Measurements from ENCODE around the gene CYB5R2. TPM values are rescaled to one million over a fixed set of nuclear protein-coding genes. Genes with fewer than 3 reads are reported as not detected.

The CYB5R2 gene
- total RNA-seq, 2 experiments from 2014 or later, result 4.4 to 4.7 TPM

- H3K36me3 Mint-ChIP-seq, result peaks cover 10% of the 10 kb centered on the region
- H3K4me3 Mint-ChIP-seq, result no peak overlapping the region
- POLR2A ChIA-PET, result no interaction called here
- no peaks in the 10 kb centered on the region for H3K27me3 Mint-ChIP-seq
- intact Hi-C loops (cut with micrococcal nuclease), result no loop called here
- no peaks in the 10 kb centered on the region for H3K4me1 Mint-ChIP-seq (ENCODE audit: low read depth)
- no peak overlapping the region for H3K27ac Mint-ChIP-seq
- CTCF ChIA-PET, result interaction anchor here (0.7 kb wide), 1 partner anchor 43 kb away, joined by 4 read pairs; no protein-coding TSS in a partner anchor
- no peak for DNase-seq
- H3K9me3 Mint-ChIP-seq, result no peaks in the 10 kb centered on the region
Measured at GRCh38 chr11:7635137-7635536, 38.2 kb downstream of the CYB5R2 start.

- CTCF ChIA-PET, result no interaction called here
- H3K4me1 Mint-ChIP-seq (ENCODE audit: low read depth), result no peaks in the 10 kb centered on the region
- intact Hi-C loops (cut with micrococcal nuclease), result no loop called here
- no peak overlapping the region for H3K4me3 Mint-ChIP-seq
- H3K27me3 Mint-ChIP-seq, result no peaks in the 10 kb centered on the region
- no peaks in the 10 kb centered on the region for H3K9me3 Mint-ChIP-seq
- peaks cover 5% of the 10 kb centered on the region for H3K36me3 Mint-ChIP-seq
- no peak for DNase-seq
- no peak overlapping the region for H3K27ac Mint-ChIP-seq
- POLR2A ChIA-PET, result no interaction called here
Measured at GRCh38 chr11:7632211-7632610, 41.1 kb downstream of the CYB5R2 start.

- ChIA-PET CTCF (interaction anchor here (0.9 kb wide), 1 partner anchor 59 kb away, joined by 3 read pairs; no protein-coding TSS in a partner anchor), POLR2A (no interaction called here)
- no peak for DNase-seq
- H3K27ac Mint-ChIP-seq, result no peak overlapping the region
- H3K9me3 Mint-ChIP-seq, result no peaks in the 10 kb centered on the region
- no peak overlapping the region for H3K4me3 Mint-ChIP-seq
- intact Hi-C loops (cut with micrococcal nuclease), result no loop called here
- H3K27me3 Mint-ChIP-seq, result no peaks in the 10 kb centered on the region
- no peaks in the 10 kb centered on the region for H3K4me1 Mint-ChIP-seq (ENCODE audit: low read depth)
- peaks cover 8% of the 10 kb centered on the region for H3K36me3 Mint-ChIP-seq
Measured at GRCh38 chr11:7630002-7630401, 43.3 kb downstream of the CYB5R2 start.

- H3K27ac Mint-ChIP-seq, result no peak overlapping the region
- no peak overlapping the region for H3K4me3 Mint-ChIP-seq
- no peaks in the 10 kb centered on the region for H3K4me1 Mint-ChIP-seq (ENCODE audit: low read depth)
- intact Hi-C loops (cut with micrococcal nuclease), result no loop called here
- CTCF ChIA-PET, result no interaction called here
- no peak for DNase-seq
- H3K36me3 Mint-ChIP-seq, result peaks cover 9% of the 10 kb centered on the region
- no peaks in the 10 kb centered on the region for H3K9me3 Mint-ChIP-seq
- H3K27me3 Mint-ChIP-seq, result no peaks in the 10 kb centered on the region
- POLR2A ChIA-PET, result no interaction called here
Measured at GRCh38 chr11:7628660-7629059, 44.6 kb downstream of the CYB5R2 start.

- no peak overlapping the region for H3K27ac Mint-ChIP-seq
- peaks cover 4% of the 10 kb centered on the region for H3K36me3 Mint-ChIP-seq
- no peaks in the 10 kb centered on the region for H3K27me3 Mint-ChIP-seq
- H3K4me3 Mint-ChIP-seq, result no peak overlapping the region
- CTCF ChIA-PET, result no interaction called here
- no peak for DNase-seq
- POLR2A ChIA-PET, result no interaction called here
- intact Hi-C loops (cut with micrococcal nuclease), result no loop called here
- no peaks in the 10 kb centered on the region for H3K4me1 Mint-ChIP-seq (ENCODE audit: low read depth)
- no peaks in the 10 kb centered on the region for H3K9me3 Mint-ChIP-seq
Measured at GRCh38 chr11:7622721-7623120, 50.6 kb downstream of the CYB5R2 start.

- DNase-seq, result no peak
- CTCF ChIA-PET, result no interaction called here
Measured at GRCh38 chr11:7621554-7621953, 51.7 kb downstream of the CYB5R2 start.

GRCh38 chr11:7621090-7621489 is 52.2 kb downstream of the CYB5R2 start:
- Mint-ChIP-seq H3K36me3 (peaks cover 7% of the 10 kb centered on the region), H3K27ac (no peak overlapping the region), H3K4me1 (ENCODE audit: low read depth) (no peaks in the 10 kb centered on the region), H3K27me3 (no peaks in the 10 kb centered on the region), H3K4me3 (no peak overlapping the region), H3K9me3 (no peaks in the 10 kb centered on the region)
- POLR2A ChIA-PET, result no interaction called here
- CTCF ChIA-PET, result no interaction called here
- no peak for DNase-seq
- intact Hi-C loops (cut with micrococcal nuclease), result no loop called here

More at GRCh38 chr11:7621554-7621953, 51.7 kb downstream of the CYB5R2 start:
- H3K27ac Mint-ChIP-seq, result no peak overlapping the region
- peaks cover 7% of the 10 kb centered on the region for H3K36me3 Mint-ChIP-seq
- no peaks in the 10 kb centered on the region for H3K27me3 Mint-ChIP-seq
- intact Hi-C loops (cut with micrococcal nuclease), result no loop called here
- no peaks in the 10 kb centered on the region for H3K9me3 Mint-ChIP-seq
- POLR2A ChIA-PET, result no interaction called here
- no peak overlapping the region for H3K4me3 Mint-ChIP-seq
- H3K4me1 Mint-ChIP-seq (ENCODE audit: low read depth), result no peaks in the 10 kb centered on the region

- ChIA-PET POLR2A (no interaction called here), CTCF (interaction anchor here (0.5 kb wide), 1 partner anchor 863 kb away, joined by 3 read pairs; no protein-coding TSS in a partner anchor)
- intact Hi-C loops (cut with micrococcal nuclease), result no loop called here
- no peak overlapping the region for H3K4me3 Mint-ChIP-seq
- no peaks in the 10 kb centered on the region for H3K4me1 Mint-ChIP-seq (ENCODE audit: low read depth)
- no peaks in the 10 kb centered on the region for H3K27me3 Mint-ChIP-seq
- DNase-seq, result no peak
- no peak overlapping the region for H3K27ac Mint-ChIP-seq
- H3K36me3 Mint-ChIP-seq, result peaks cover 3% of the 10 kb centered on the region
- H3K9me3 Mint-ChIP-seq, result no peaks in the 10 kb centered on the region
Measured at GRCh38 chr11:7619322-7619721, 54.0 kb downstream of the CYB5R2 start.

GRCh38 chr11:7617032-7617431 is 56.3 kb downstream of the CYB5R2 start:
- CTCF ChIA-PET, result no interaction called here
- H3K36me3 Mint-ChIP-seq, result peaks cover 3% of the 10 kb centered on the region
- no peak overlapping the region for H3K4me3 Mint-ChIP-seq
- H3K27me3 Mint-ChIP-seq, result no peaks in the 10 kb centered on the region
- H3K9me3 Mint-ChIP-seq, result no peaks in the 10 kb centered on the region
- no peaks in the 10 kb centered on the region for H3K4me1 Mint-ChIP-seq (ENCODE audit: low read depth)
- H3K27ac Mint-ChIP-seq, result no peak overlapping the region
- POLR2A ChIA-PET, result no interaction called here
- intact Hi-C loops (cut with micrococcal nuclease), result no loop called here
- no peak for DNase-seq

Other genes with a start within 250 kb of the CYB5R2 start
- not detected for gene OLFML1, start 188.0 kb downstream of the CYB5R2 start, total RNA-seq
- 1 to 10 TPM; 8.8 to 9.2 TPM for gene PPFIBP2, start 159.5 kb downstream of the CYB5R2 start, total RNA-seq
- gene OVCH2, start 33.0 kb upstream of the CYB5R2 start, total RNA-seq, result not detected
- gene OR5P2, start 123.4 kb upstream of the CYB5R2 start, total RNA-seq, result not detected
- gene OR5P3, start 157.3 kb upstream of the CYB5R2 start, total RNA-seq, result not detected

Measured in activated CD4-positive, alpha-beta memory T cell treated with anti-CD3 and anti-CD28 coated beads for 36 hours (primary cell).